GM20431 (cell line): Measurements from ENCODE around the gene SHC4.
"Not testable (repeated sequence)": the region's sequence is repeated elsewhere in the genome, so short reads cannot be mapped to it uniquely, and the experiment has no call there.

Source experiments
- in situ Hi-C: fragments of 300-500 bp; cut with MseI, MboI; formaldehyde crosslinking; loops from one replicate; pipeline ENCODE4 v1.15.0; 2020; ENCODE audit warnings: low sequenced_read_pairs; ENCODE audit not compliant: unreplicated experiment

The SHC4 gene

DNA sequence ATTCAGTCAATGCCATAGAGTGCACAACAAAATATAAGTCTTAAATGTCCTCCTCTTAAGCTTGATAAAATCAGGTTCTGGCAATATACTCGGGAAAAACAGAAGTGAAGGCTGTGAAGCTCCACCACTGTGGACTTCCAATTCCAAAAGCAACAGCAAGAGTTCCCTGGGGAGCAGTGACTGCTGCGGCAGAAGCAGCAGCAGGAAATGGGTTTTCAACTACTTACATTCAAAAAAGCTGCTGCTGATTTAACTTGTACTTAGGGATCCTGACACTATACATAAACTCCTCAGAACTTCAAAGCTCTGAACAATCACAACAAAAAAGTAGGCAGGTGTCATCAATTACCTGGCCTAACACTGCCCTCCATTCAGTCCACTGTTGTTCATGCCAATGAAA is 157.6 kb downstream of the SHC4 start:
- in situ Hi-C loops: loop anchor here (25.0 kb wide), 1 partner anchor 444 kb away; no protein-coding TSS in a partner anchor

DNA sequence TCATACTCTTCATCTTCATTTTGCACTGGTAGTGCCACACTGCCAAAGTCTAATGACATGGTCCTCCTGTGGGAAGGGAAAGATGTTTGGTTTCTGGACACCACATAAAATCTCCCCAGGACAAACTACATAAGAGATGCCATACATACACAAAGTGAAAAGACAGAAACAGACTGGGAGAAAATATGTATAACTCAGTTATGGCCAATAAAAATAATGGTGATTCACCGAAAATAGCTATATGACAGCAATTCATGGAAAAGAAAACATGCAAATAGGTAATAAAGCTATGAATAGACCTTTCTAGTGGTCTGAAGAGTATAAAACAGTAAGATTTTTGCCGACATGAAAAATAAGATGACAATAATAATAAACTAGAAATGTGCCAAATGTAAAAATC is 158.1 kb downstream of the SHC4 start:
- in situ Hi-C loops: loop anchor here (25.0 kb wide), 1 partner anchor 443 kb away; no protein-coding TSS in a partner anchor

DNA sequence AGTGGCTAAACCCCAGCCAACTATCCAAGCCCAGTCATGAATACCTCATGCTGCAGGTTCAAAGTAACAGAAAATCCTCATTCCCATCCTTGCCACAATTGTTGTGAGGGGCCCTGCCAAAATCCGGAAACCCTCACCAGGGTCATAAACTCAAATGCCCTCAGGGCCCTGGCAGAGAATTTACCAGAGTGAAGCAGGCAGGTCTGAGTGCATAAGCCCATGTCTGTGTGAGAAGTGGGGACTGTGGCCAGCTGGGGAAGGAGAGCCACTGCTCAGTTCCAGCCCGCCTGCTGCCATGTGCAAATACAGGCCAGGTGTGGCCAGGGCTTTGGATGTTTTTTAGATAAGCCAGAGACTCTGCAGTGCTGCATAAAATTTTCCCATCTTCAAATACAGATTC is 159.8 kb downstream of the SHC4 start:
- in situ Hi-C loops: loop anchor here (25.0 kb wide), 1 partner anchor 442 kb away; no protein-coding TSS in a partner anchor

DNA sequence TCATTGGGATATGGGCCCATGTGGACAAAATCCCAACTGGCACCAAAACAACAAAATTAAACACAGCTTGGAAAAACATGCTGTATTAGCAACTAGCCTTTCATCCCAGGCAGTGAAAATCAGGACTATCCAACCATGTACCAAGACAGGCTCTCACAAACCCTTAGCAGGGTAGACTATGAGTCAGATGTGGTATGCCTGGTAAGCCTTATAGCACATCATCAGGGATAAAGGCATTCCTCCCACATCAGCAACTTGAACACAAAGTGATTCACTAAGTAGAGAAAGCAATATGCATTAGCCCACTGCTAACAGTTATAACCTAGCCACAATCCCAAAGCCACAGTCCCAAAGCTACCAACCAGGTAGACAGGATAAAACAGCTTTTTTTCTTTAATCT is 160.9 kb downstream of the SHC4 start:
- in situ Hi-C loops: loop anchor here (25.0 kb wide), 1 partner anchor 441 kb away; no protein-coding TSS in a partner anchor

DNA sequence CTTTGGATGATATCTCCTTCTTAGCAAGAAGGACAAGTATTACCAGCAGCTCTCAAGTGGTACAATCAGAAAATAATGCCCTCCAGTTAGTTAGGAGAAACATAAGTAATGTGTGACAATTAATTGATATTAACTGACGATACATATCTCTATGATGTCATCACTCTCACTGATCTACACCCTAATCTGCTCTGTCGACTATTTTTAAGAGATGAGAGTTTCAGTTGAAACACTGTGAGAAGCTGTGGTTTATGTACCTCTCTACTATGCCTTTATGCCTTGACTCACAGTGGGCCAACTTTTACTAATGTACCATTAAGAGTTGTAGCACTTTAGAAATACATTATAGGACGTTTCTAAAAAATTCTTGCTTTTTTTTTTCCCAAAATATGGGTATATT is 161.5 kb downstream of the SHC4 start:
- in situ Hi-C loops: loop anchor here (25.0 kb wide), 1 partner anchor 440 kb away; no protein-coding TSS in a partner anchor

DNA sequence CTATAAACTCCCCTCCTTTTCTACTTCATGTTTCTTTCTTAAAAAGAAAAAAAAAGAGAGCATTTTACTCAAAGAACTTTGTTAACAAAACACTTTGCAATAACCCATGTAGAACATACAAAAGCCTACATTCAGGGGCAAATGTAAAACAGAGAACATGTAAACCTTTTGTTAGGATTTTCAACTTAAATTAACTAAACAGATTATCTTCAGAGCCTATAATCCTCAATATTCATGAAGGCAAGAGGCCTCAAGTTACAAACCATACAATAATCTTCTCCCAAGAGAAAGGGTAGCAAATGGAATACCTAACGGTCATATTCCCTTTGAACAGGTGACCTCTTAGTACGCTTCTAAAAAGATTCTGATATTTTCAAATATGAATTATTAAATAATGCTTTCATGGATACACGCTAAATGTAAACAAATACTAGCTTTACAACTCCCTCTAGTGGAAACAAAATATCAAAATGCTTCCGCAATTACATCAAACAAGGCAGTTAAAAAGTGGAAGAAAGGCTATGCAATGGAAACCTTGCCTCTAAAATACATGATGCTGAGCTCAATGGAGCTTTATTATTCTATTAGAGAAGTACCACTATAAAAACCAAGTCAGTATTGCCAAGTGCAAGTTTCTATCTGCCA is 162.8 kb downstream of the SHC4 start:
- in situ Hi-C loops: loop anchor here (25.0 kb wide), 1 partner anchor 439 kb away; no protein-coding TSS in a partner anchor

DNA sequence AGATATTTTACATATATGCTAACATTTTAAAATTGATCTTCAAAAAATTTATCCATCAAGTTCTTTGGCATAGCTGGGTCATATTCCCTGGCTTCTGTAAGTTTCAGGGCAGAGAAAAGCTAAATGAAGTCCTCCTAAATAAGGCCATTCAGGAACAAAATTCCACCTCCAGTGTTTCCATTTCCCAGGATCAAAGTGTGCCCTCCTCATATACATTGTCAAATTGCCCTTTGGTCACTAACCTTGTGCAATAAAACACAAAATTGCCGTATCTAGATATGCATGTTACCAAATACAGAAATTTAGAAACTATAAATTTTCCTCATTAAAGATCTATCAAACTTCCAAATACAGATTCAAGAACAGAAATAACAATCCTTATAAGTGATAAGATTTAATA is 163.5 kb downstream of the SHC4 start:
- in situ Hi-C loops: loop anchor here (25.0 kb wide), 1 partner anchor 438 kb away; no protein-coding TSS in a partner anchor

DNA sequence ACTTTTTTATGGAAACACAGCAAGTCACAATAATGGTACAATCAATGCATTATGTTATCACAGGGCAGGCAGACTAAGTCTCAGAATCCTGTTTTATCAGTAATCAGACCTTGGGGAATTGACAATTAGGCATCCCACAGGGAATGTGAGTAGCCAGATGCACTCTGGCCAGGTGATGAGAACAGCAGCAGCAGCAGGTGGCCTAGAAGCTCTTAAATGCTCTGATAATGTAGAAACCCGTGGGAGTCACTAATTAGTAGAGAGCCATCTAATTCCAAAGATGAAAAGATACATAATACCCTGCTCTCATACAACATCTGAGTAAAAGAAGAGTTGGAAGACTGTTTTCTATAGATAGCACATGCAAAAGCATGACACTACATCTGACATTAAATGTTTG is 165.4 kb downstream of the SHC4 start:
- in situ Hi-C loops: no loop called here

DNA sequence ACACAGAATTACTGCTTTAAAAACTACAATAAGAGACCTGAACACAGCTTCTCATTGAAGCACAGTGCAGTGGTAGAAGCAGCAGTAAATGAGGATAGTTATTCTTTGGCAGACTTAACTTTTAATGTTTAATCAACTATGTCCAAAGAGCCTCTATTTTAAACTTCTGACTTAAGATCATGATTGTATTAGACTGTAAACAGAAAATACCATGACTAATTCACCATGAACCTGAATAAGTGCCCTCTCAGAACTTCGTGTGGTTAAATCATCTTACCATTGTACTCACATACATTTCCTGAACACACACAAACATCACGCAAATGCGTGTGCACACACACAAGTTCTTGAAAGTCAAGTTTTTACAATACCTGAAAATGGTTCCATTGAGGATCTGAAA is 166.8 kb downstream of the SHC4 start:
- in situ Hi-C loops: no loop called here

DNA sequence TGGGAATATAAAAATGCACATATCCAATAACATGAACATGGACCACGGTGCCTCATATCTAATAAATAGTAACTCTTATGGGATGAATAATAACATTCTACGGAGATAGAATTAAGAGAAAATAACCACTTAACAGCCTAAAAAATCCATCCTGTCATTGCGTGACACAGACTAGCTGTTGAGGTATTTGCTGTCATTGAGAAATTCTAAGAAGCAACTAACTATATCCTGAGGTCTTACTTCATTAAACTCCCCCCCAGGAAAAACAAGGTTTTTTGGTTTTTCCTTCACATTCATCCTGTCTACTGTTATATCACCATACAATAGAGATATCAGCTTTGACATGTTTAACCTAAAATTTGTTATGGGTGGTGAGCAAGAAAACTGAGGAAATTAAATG is 167.2 kb downstream of the SHC4 start:
- in situ Hi-C loops: no loop called here

DNA sequence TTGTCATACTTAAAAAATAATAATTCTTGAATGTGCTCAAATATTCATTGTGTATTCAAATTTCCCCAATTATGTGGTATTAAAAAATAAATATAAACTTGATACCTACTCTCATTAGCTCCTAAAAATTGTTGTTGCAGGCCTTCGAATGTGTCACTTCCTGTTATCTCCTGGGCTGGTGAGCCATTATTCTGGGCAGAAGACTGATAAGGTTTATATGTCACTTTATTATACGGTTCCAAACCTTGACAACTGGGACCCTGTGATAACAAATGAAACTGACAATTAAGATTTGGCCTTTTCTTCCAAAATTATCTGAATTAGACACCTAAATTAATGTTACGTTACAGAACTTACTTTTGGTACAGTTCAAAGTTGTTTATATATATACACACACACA is 167.8 kb downstream of the SHC4 start:
- in situ Hi-C loops: no loop called here

DNA sequence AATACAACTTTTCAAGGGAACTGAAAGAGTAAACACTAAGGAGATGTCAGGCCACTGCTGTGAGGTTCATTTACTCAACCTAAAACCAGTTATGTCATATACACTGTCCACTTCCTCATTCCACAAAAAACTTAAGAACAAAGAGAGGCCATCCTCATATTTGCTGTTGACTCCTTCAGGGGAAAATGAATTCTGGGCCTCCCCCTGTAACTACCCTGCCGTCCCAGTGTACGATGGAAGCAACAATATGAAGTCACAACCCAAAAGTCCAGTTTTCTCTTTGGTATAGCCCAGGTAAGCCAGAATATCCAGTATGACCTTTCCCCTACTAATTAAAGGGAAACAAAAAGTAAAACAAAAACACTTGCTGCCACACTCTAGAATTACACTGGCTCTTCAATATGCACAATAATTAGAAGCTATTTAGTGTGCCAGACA is 169.0 kb downstream of the SHC4 start:
- in situ Hi-C loops: no loop called here

DNA sequence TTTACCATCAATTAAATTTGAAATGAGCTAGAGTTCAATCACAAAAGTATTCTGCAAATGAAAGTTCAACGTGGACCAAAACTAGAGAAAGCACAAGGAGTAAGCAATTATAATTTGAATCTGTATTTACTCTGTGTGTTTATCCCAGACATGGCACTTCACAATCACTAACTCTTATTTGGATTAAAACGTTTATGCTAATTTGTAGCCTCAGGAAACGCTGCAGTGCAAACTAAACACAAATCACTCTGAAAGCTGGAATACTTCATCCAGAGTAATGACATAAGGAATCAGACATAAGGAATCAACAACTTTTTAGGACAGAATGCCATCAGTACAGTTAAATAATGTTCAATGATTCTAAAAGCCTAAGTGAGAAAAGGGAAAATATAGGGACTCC is 171.3 kb downstream of the SHC4 start:
- in situ Hi-C loops: no loop called here

DNA sequence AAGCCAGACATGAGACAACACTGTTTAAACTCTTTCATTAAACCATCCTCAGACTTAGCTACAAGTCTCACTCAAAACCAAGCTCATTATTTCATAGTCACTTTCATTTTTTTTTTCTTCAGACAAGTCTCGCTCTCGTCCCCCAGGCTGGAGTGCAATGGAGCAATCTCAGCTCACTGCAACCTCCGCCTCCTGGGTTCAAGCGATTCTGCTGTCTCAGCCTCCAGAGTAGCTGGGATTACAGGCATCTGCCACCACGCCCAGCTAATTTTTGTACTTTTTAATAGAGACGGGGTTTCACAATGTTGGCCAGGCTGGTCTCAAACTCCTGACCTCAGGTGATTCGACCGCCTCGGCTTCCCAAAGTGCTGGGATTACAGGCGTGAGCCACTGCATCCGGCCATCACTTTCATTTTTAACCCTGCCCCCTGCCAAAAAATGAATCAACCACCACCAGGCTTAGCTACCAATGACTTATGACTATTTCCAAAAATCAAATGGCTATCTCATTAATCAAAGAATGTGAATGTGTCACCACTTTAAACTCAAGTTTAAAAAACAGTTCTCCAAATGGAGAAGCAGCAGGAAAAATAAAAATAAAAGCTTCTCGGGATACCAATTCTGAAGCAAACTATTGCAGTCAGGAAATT is 173.1 kb downstream of the SHC4 start:
- in situ Hi-C loops: not testable (repeated sequence)

DNA sequence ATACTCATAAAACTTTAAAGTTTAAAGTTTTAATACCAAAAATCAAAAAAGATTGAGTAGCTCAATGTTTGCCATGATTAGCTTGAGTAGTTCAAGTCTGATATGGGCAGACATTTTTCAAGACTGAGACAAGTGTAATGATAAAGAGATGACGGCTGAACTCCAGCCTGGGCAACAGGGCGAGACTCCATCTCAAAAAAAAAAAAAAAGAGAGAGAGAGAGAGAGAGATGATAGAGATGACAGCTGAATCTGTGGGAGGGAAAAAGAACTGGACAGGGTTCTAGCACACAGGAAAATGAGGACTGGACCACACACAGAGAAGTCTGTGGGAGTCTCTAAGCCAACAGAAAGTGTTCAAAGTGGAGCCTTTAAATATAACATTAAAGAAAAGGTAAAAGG is 178.0 kb downstream of the SHC4 start:
- in situ Hi-C loops: no loop called here

DNA sequence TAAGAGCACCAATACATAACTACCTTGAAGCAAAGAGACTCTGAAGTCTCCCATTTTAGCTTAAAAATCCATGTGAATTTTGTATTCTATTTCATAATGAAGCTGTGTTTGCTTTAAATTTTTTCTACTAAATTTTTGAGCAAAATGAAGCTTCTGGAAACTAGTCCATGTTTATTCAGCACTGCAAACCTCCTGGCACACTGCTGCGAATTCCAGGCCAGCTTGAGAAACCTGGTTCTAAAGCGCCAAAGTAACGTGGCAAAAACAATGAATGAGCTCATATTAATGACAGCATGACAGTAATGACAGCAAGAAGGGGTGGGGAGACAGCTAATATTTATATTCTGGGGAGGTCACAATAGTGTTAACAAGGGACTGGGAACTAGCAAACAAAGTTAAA is 178.5 kb downstream of the SHC4 start:
- in situ Hi-C loops: no loop called here

DNA sequence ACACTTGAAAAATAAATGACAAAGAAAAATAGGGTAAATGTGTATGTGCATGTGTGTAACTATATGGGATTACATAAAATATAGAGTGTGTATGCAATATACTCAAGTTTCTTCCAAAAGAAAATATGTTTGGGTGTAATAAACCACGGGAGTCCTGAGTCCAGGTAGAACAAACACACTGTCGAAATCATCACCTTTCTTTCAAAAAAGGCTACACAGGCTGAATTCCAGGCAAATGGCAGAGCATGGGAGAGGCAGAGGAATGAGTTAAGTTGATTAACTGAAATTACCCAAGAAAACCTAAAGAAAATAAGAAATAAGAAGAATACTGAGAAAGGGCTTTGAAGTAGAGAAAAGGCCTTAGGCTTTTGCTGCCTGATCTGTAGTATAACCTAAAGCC is 179.0 kb downstream of the SHC4 start:
- in situ Hi-C loops: no loop called here

DNA sequence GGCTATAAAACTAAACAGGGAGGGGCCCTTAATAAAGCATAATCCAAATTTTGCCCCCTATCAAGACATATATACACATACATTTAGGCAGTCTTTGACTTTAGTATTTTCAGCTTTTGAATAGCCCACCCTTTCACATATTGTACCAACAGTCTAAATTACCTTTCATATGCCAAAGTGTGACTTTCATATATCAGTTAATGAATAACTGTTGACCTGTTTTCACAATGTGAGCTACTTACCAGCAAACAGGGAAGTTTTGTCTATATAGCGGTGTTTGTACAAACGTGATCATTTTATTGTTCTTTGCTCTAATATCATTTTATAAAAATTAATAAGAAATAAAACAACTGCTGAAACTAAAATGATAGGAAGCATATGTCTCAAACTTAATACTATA is 180.8 kb downstream of the SHC4 start:
- in situ Hi-C loops: no loop called here

DNA sequence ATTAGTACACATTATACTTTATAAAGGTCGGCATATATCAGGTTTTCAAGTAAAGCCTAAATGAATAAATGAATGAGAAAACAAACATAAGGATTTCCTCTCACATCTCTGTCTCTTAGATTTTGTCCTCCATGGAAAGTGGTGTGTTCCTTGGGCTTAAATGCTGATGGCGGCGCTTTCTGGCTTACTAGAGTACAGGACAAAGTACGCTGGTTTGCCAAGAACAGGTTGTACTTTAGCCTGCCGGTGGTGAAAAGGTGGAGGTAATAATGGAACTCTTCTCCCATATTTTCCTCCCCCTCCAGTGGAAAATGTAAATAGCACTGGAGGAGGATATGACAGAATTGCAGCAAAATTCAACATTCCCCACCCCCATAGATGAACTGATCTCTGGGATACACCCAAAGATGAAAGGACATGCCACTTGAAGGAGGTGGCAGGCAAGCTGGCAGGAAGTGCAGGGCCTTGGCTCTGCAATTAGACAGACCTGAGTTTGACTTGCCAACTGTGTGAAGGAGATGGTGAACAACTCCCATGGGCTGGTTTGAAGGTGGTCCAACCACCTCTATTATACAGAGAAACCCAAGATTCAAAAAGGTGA is 182.1 kb downstream of the SHC4 start:
- in situ Hi-C loops: no loop called here

DNA sequence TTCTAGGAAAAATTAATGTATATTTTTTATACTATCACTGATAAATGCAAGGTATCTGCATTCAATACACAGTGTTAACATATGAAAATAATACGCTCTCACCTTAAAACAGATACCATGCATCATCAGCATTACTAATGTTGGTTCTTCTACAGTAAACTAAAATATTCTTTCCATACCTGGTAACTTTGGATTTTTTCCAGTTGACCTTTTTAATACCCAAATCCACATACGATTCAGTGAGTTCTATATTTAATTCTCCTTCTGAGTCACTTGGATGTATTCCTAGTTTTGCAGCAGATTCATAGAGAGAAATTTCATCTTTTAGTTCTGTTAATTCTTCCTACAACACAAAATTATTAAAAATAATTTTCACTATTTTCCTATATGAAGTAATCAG is 182.7 kb downstream of the SHC4 start:
- in situ Hi-C loops: no loop called here

DNA sequence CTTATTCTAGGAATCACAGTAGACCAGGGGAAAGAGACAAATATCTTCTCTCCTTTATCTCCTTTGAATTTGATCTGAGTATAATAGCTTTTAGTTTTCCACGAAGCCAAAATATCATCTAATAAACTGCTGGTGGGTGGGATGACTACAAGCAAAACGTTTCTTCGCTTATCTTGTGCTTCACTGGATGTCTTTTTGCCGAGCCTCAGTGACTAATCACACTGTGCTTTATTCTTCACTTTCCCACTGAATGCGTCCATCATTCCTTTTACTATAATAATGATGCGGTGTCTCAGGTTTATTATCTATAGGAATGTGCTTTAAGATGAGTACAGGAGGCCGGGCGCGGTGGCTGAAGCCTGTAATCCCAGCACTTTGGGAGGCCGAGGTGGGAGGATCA is 185.4 kb downstream of the SHC4 start:
- in situ Hi-C loops: no loop called here
